HepG2 (cell line): Measurements from ENCODE around the gene KIF26B. TPM values are rescaled to one million over a fixed set of nuclear protein-coding genes. Genes with fewer than 3 reads are reported as not detected.

Experiments
- ATAC-seq: fragments of 200-7000 bp; cut with Tn5 transposase; 3 replicates; pipeline ENCODE4 v1.9.1; 2020; ENCODE audit warnings: mild to moderate bottlenecking, moderate library complexity
- BruUV-seq: library from RNA; stranded (reverse); fragments of 400-500 nt; replicated peaks from 2 replicates; lab custom pipeline; 2021; lab: Mats Ljungman, UMichigan
- CTCF ChIA-PET: fragments of 300-600 bp; formaldehyde crosslinking; extraction: SDS; loops from one replicate; lab custom pipeline; 2021; ENCODE audit warnings: low total read pairs, inconsistent platforms, low intra/inter-chr PET ratio; lab: Yijun Ruan, JAX
- POLR2A ChIA-PET: fragments of 350-600 bp; sonication (Branson Sonifier 250); formaldehyde crosslinking; loops from one replicate; lab custom pipeline; 2020; ENCODE audit warnings: antibody characterized with exemption, inconsistent platforms; lab: Yijun Ruan, JAX
- DNase-seq: peaks from one replicate; pipeline ENCODE4 v3.0.0-alpha.2; 2015; ENCODE audit warnings: low spot score
- FAIRE-seq: peaks from 3 replicates; lab custom pipeline; 2011; peaks lifted over from hg19 to GRCh38; lab: Jason Lieb, UNC
- H2AFZ ChIP-seq: one replicate; pipeline ENCODE4 v1.6.1; 2011; ENCODE audit warnings: low read length, inconsistent platforms
- H3K27ac ChIP-seq: fragments of 300-600 bp; 3 replicates; pipeline ENCODE4 v1.8.0; 2011; ENCODE audit warnings: mixed run types, mild to moderate bottlenecking, mixed read lengths, low read length, inconsistent platforms; ENCODE audit not compliant: insufficient read depth; ENCODE audit errors: extremely low read length
- H3K27me3 ChIP-seq, 2 experiments: fragments of 200-600 bp in 1 of 2; 2 replicates in 1 of 2; 3 replicates in 1 of 2; pipeline versions ENCODE4 v1.6.0 to v1.8.0; 2011; ENCODE audit warnings: low read length in 2 of 2, mild to moderate bottlenecking in 2 of 2, moderate library complexity in 2 of 2, inconsistent platforms in 1 of 2; ENCODE audit not compliant: insufficient read depth in 2 of 2, control insufficient read depth in 1 of 2
- H3K36me3 ChIP-seq, 2 experiments: fragments of 200-600 bp in 1 of 2; replicated peaks in 1 of 2; 2 replicates in 1 of 2; 3 replicates in 1 of 2; pipeline versions ENCODE4 v1.5.1 to v1.8.0; 2011; ENCODE audit warnings: low read length in 2 of 2, inconsistent platforms in 1 of 2; ENCODE audit not compliant: insufficient read depth in 2 of 2, control insufficient read depth in 1 of 2
- H3K4me1 ChIP-seq: 2 replicates; pipeline ENCODE4 v1.5.1; 2012; ENCODE audit warnings: low read length, inconsistent platforms; ENCODE audit not compliant: insufficient read depth
- H3K4me2 ChIP-seq: 2 replicates; pipeline ENCODE4 v1.6.0; 2011; ENCODE audit warnings: low read depth, low read length, inconsistent platforms
- H3K4me3 ChIP-seq, 3 experiments: fragments of 200-600 bp in 1 of 3; sonication (generic), shearing (Covaris generic) in 1 of 3; replicated peaks in 1 of 3; 2 replicates each; pipeline ENCODE4 v1.5.1; 2011 to 2016; ENCODE audit warnings: low read length in 3 of 3, inconsistent platforms in 2 of 3, low read depth in 2 of 3, mild to moderate bottlenecking in 2 of 3, control low read depth in 1 of 3, mixed read lengths in 1 of 3; ENCODE audit not compliant: insufficient read depth in 1 of 3
- H3K79me2 ChIP-seq: one replicate; pipeline ENCODE4 v1.6.1; 2011; ENCODE audit warnings: low read length, inconsistent platforms; ENCODE audit not compliant: insufficient read depth
- H3K9ac ChIP-seq: 2 replicates; pipeline ENCODE4 v1.6.0; 2011; ENCODE audit warnings: mild to moderate bottlenecking, low read depth, low read length, inconsistent platforms; ENCODE audit not compliant: insufficient read depth
- H3K9me3 ChIP-seq: 2 replicates; pipeline ENCODE4 v1.5.1; 2012; ENCODE audit warnings: mild to moderate bottlenecking, low read length
- H4K20me1 ChIP-seq: 2 replicates; pipeline ENCODE4 v1.6.0; 2011; ENCODE audit warnings: inconsistent platforms, mild to moderate bottlenecking, low read length, moderate library complexity; ENCODE audit not compliant: insufficient read depth
- ARHGAP35 ChIP-seq: sonication (generic); formaldehyde crosslinking; IDR thresholded peaks from 2 replicates; pipeline ENCODE4 v1.9.0; 2022; ENCODE audit warnings: mild to moderate bottlenecking, inconsistent platforms, moderate library complexity, missing genetic modification reagents, borderline replicate concordance
- ATM ChIP-seq: fragments of 450-650 bp; IDR thresholded peaks from 2 replicates; pipeline ENCODE4 v1.7.1; 2017; ENCODE audit warnings: mild to moderate bottlenecking, borderline replicate concordance
- CTCF ChIP-seq: sonication (generic); formaldehyde crosslinking; IDR thresholded peaks from 2 replicates; pipeline ENCODE4 v1.5.0; 2020; ENCODE audit warnings: mild to moderate bottlenecking, missing genetic modification reagents, moderate library complexity
- IRF1 ChIP-seq: sonication (generic); formaldehyde crosslinking; IDR thresholded peaks from 2 replicates; pipeline ENCODE4 v1.4.0; 2020; ENCODE audit warnings: low read depth, mild to moderate bottlenecking, missing genetic modification reagents
- IRX3 ChIP-seq: sonication (generic); formaldehyde crosslinking; IDR thresholded peaks from 2 replicates; pipeline ENCODE4 v1.8.1; 2023; ENCODE audit warnings: mild to moderate bottlenecking, low read depth, missing genetic modification reagents, borderline replicate concordance
- MAFF ChIP-seq: IDR thresholded peaks from 2 replicates; pipeline ENCODE4 v1.6.1; 2011; ENCODE audit warnings: low read depth, low read length, improper control_type of control experiment
- SIX1 ChIP-seq: sonication (generic); formaldehyde crosslinking; IDR thresholded peaks from 2 replicates; pipeline ENCODE4 v1.4.0; 2020; ENCODE audit warnings: missing genetic modification reagents, borderline replicate concordance
- THRA ChIP-seq: sonication (generic); formaldehyde crosslinking; IDR thresholded peaks from 2 replicates; pipeline ENCODE4 v1.4.0; 2020; ENCODE audit warnings: missing genetic modification reagents, borderline replicate concordance
- UBTF ChIP-seq: sonication (generic); formaldehyde crosslinking; IDR thresholded peaks from 2 replicates; pipeline ENCODE4 v1.4.0; 2020; ENCODE audit warnings: mild to moderate bottlenecking, missing genetic modification reagents
- USF2 ChIP-seq, 2 experiments: sonication (generic) in 1 of 2; formaldehyde crosslinking in 1 of 2; IDR thresholded peaks; 2 replicates each; pipeline versions ENCODE4 v1.5.1 to v1.6.1; 2011 to 2020; ENCODE audit warnings: borderline replicate concordance in 1 of 2, low read depth in 1 of 2, low read length in 1 of 2, mild to moderate bottlenecking in 1 of 2, missing genetic modification reagents in 1 of 2, moderate library complexity in 1 of 2
- ZNF12 ChIP-seq: sonication (generic); formaldehyde crosslinking; IDR thresholded peaks from 2 replicates; pipeline ENCODE4 v1.5.0; 2020; ENCODE audit warnings: missing genetic modification reagents
- ZNF431 ChIP-seq: sonication (generic); formaldehyde crosslinking; IDR thresholded peaks from 2 replicates; pipeline ENCODE4 v1.9.0; 2022; ENCODE audit warnings: missing genetic modification reagents, low read depth, mild to moderate bottlenecking, borderline replicate concordance
- ZNF709 ChIP-seq: sonication (generic); formaldehyde crosslinking; IDR thresholded peaks from 2 replicates; pipeline ENCODE4 v1.5.0; 2020; ENCODE audit warnings: mild to moderate bottlenecking, missing genetic modification reagents
- ZNF768 ChIP-seq: sonication (generic); formaldehyde crosslinking; IDR thresholded peaks from 2 replicates; pipeline ENCODE4 v1.4.0; 2020; ENCODE audit warnings: missing genetic modification reagents
- WGBS: methylation state at CpG from one replicate; pipeline ENCODE4 v1.1.6; 2017; ENCODE audit warnings: low lambda C conversion rate; 5-methylcytosine and 5-hydroxymethylcytosine counted together
- in situ Hi-C: cut with HindIII; loops from 2 replicates; pipeline ENCODE4 v1.10.0; 2017; ENCODE audit warnings: low pct_unique_long_range_greater_than_20kb; ENCODE audit not compliant: extremely low pct_ligation_motif_present
- intact Hi-C: fragments of 100-400 bp; cut with micrococcal nuclease; formaldehyde crosslinking; loops from one replicate; pipeline ENCODE4 v1.10.0; 2022; ENCODE audit not compliant: unreplicated experiment
- polyA plus RNA-seq, 8 experiments: library from polyadenylated mRNA; depleted of rRNA in 3 of 8; stranded (reverse) in 7 of 8; unstranded in 1 of 8; fragments of >200 nt; fragmentation: Illumina TruSeq in 4 of 8; extraction: Trizol in 4 of 8; gene quantifications; 2 replicates each; pipeline versions ENCODE4 v1.2.1 to v1.2.3, GENCODE V29; 2011 to 2016; ENCODE audit warnings: low read depth in 4 of 8, missing spikeins in 1 of 8, mixed read lengths in 1 of 8; ENCODE audit not compliant: insufficient read depth in 1 of 8
- total RNA-seq, 5 experiments: library from RNA; depleted of rRNA; stranded (reverse); fragments of >200 nt; fragmentation: Illumina TruSeq; extraction: Trizol; gene quantifications; 2 replicates each; pipeline ENCODE4 v1.2.3, GENCODE V29; 2016; ENCODE audit warnings: low read depth in 1 of 5

The KIF26B gene
- total and polyA plus RNA-seq, 2 of the 13 experiments (the other 11 are each of a cell fraction or from before 2014, with no cell fraction given): 0.08 to 0.09 TPM

GRCh38 chr1:245431706-245432105, 276.9 kb downstream of the KIF26B start:
- ChIA-PET CTCF (no interaction called here), POLR2A (no interaction called here)
- Histone ChIP-seq H3K4me2 (no peak overlapping the region), H3K4me3 (no peak overlapping the region), H3K4me1 (no peaks in the 10 kb centered on the region), H3K79me2 (no peaks in the 10 kb centered on the region), H3K9me3 (no peaks in the 10 kb centered on the region), H3K27me3 (no peaks in the 10 kb centered on the region), H3K27ac (no peak overlapping the region), H3K36me3 (no peaks in the 10 kb centered on the region), H4K20me1 (no peaks in the 10 kb centered on the region), H2AFZ (no peak overlapping the region), H3K9ac (no peak overlapping the region)
- no peak for TF ChIP-seq MAFF
- no peak for TF ChIP-seq ZNF709 (CRISPR knock-in tag)
- no peak for TF ChIP-seq ATM
- TF ChIP-seq CTCF (CRISPR knock-in tag): no peak
- TF ChIP-seq UBTF (CRISPR knock-in tag): no peak
- no peak for TF ChIP-seq SIX1 (CRISPR knock-in tag)
- no peak for TF ChIP-seq IRX3 (CRISPR knock-in tag)
- no peak for TF ChIP-seq USF2 (IDR thresholded peaks at IDR 0.05; ENCODE audit: low read depth, low read length)
- no peak for TF ChIP-seq USF2 (CRISPR knock-in tag; IDR thresholded peaks at IDR 0.05; ENCODE audit: borderline replicate concordance)
- no peak for TF ChIP-seq ZNF431 (CRISPR knock-in tag)
- TF ChIP-seq ZNF12 (CRISPR knock-in tag): no peak
- TF ChIP-seq THRA: no peak
- TF ChIP-seq IRF1 (CRISPR knock-in tag): no peak
- no peak for TF ChIP-seq ARHGAP35 (CRISPR knock-in tag)
- TF ChIP-seq ZNF768 (CRISPR knock-in tag): no peak
- no TSS peak for BruUV-seq
- DNase-seq (no peak), FAIRE-seq (no peak), ATAC-seq (no peak)
- WGBS: 88% methylated on average over 3 of the region's 3 CpGs
- intact Hi-C loops (no loop called here), in situ Hi-C loops (no loop called here)
